ENCODE results near the gene CDC14B.

The CDC14B gene

DNA sequence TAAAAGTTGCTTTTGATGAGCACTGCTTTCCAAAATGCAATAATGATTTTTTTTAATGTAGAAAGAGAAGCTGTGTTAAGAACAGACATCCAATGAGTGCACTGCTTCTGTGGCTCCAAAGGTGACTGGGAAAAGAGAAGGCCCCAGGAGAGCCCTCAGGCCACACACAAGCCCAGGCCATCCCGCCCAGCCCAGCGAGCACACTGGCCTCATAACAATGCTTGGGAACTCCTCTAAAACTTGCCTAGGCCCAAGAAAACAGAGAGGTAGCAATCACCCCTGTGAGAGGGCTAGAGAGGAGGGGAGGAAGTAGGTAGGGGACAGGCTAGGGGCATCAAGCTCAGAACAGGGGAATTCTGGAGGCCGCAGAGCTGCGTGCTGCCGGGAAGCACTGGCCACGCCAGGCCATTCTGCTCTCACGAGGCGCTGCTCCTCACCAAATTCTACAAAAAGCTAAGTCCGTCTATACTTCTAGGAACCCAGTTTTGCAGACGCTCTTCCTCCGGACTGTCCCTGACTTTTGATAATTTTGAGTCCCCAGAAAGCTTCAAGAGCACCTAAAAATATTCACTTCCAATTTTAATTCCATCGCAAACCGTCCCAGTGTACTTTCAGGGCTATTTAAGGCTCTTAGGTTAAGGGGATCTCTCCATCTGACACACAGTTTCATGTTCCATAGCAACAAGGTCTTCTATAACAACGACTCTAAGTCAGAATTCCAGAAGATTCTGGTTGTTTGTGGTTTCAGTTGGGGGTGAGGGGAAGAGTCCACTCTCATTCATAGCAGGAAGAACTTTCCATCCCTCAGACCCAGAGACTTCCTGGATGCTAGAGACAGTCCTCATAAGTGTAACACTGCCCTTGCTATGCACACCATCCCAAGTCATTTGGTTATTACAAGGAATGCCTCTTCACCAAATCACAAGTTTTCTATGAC is 118.7 kb downstream of the CDC14B start:
- DNase-seq, result no peak

DNA sequence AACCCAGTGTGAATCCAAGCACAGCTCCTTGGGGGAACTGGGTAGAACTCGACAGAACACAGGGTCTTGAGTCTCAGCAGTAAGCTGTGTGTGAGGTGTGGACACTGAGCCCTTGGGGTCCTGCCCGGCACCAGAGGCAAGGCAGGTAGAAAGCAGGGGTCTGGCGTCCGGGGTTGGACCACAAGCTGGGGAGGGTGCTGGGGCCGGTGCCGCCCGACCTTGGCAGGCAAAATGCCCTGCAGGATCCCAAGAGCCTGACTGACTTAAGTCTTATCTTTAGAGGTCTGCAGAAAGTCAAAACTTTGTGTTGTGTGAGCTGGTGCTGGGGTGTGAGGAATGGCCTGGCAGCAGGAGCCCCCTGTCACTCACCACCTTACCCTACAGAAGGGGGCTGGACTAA is 120.4 kb downstream of the CDC14B start:
- no peak for DNase-seq

GRCh38 chr9:96498796-96499195 is 120.8 kb downstream of the CDC14B start:
- no peak for DNase-seq

GRCh38 chr9:96497117-96497399 is 122.6 kb downstream of the CDC14B start:
- DNase-seq, result no peak

DNA sequence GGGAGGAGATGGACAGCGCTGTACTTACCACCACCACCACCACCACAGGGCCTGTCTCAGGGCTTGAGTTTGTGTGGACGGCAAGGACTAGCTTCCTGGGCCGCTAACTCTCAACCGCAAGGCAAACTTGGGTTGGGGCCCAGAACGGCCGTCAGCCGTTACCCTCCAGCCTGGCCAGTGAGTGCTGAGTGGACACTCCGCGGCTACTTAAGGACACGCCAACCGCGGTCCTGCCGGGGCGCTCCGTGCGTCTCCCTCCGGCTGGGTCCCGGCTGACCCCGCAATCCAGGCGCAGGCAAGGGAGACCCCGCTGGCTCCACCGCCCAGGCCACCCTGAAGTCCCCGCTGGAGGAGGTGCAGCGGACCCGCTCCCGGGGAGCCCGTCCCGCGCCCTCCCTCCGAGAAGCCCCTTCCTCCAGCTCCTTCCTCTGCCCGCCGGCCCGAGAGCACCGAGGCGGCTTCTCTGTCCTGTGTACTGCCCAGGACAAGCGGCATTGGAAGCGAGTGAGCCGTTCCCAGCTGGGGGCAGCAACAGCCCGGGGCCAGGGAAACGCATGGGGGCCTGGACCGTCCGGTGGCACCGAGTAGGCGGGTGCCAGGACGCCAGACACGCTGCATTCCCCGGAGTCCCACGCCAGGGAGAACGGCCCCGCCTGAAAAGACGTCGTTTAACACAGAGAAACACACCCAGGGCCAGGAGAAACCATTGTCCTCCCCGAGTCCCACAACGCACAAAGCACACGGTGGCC is 123.1 kb downstream of the CDC14B start:
- no peak for DNase-seq

DNA sequence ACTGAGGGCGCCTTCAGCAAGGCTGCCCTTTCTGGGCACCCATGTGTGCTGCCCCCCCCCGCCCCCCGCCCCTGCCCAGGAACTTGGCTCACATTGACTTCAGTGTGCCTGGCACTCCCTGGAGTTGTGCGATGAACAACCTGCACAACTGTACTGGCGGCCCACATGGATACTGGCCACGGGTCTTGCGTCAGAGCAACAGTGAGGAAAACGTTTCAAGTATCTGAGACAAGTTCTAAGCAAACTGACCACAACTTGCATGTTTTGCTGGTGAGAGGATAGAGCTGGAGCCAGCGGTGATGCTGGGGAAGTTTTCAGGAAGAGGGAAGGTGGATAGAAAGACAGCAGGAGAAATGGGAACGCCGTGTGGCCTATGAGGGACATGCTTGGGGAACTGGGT is 124.3 kb downstream of the CDC14B start:
- no peak for DNase-seq

DNA sequence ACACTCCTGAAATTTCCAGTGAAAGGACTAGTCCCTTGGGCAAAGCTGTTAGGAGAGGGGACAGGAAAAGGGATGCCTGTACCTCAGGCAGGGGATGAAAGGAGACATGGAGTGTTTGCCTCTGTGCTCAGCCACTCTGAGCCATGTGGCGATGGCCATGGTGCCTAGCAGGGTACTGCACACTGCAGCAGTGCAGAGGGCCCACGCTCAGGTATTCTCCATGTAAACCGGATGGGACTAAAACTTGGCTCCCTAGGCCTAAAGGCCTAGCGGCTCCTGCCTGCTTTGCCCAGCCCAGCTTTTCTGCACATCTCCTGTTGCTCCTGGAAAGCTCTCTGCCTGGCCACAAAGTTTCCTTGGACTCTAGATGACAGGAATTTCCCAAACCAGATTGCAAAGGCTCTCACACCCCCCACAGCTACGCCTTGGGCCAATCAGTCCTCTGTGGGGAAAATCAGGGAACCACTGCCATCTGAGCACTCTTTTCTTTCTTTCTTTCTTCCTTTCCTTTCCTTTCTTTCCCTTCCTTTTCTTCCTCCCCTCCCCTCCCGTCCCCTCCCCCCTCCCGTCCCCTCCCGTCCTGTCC is 125.3 kb downstream of the CDC14B start:
- no peak for DNase-seq

GRCh38 chr9:96493757-96494156 is 125.9 kb downstream of the CDC14B start:
- DNase-seq, result no peak

- DNase-seq, result no peak
These were observed 126.6 kb downstream of the CDC14B start for GRCh38 chr9:96492993-96493531.

DNA sequence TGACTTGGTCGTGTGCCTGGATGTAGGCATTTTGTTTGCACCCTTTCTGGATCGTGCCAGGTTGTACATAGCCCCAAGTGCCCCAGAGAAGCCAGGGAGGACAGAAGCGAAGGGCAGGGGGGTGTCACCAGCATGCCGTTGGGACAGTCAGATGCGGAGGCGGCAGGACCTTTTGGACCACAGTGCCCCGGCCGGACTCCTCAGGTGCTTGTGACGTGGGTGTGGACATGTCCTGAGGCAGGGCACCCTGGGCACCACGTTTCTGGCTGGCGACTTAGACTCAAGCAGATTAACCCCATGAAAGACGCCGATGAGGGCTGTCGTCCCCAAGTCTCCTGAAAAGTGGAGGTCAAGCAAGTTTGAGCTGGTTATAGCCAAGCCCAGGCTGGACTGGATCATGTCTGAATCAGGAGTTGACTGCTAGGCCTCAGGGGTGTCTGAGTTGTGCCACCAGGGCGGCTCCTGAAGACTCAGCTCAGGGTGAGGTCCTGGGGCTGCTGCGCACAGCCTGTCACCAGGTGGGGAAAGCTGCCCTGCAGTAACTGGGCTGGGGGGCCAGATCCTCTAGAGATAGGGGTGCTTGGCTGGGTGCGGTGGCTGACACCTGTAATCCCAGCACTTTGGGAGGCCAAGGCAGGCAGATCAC is 127.6 kb downstream of the CDC14B start:
- no peak for DNase-seq

- DNase-seq, result no peak
These were observed 128.4 kb downstream of the CDC14B start for GRCh38 chr9:96491079-96491879.

DNA sequence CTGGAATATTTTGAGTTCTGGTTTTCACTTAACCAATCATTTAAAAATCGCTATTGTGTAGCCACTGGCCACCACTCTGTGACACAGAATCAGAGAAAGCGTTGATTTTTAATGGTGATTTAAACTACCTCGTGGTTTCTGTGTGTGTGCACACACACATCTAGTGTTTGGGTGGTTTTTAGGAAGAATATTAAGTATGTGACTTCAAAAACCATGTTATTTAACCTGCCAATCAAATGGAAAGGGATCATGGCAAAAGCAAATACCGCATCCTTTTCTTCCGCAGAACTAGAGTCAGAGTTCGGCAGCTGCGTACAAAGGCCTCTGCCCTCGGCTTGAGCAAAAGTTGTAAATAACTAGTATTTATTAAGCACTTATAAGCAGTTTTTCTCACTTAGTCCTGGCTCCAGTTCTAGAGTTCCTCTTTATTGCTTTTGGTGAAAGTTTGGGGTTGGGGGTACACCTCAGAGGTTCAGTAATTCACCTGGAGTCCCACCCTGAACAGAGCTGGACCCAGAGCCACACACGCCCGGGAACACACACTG is 129.0 kb downstream of the CDC14B start:
- no peak for DNase-seq

DNA sequence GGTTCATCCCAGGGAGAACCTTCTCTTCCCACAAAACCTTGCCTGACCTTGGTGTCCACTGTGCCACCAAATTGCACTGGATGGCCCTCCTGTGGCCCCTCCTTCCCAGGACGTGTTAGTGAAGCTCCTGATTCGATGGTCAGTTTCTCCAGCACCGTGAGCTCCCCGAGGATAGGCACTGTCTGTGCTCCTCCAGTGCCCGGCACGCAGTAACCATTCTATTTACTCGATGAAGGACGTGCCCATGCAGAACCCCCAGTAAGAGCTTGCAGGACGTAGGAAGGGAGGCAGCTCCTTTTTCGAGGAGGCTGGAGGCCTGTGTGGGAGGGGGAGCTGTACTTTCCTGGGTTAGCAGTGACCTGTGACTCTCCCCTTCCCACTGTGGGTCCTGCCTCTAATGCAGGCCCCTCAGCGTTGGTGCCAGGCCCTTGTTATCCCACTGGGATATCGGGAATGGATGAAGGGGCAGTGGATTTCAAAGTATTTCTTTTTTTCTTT is 130.1 kb downstream of the CDC14B start:
- DNase-seq, result no peak

DNA sequence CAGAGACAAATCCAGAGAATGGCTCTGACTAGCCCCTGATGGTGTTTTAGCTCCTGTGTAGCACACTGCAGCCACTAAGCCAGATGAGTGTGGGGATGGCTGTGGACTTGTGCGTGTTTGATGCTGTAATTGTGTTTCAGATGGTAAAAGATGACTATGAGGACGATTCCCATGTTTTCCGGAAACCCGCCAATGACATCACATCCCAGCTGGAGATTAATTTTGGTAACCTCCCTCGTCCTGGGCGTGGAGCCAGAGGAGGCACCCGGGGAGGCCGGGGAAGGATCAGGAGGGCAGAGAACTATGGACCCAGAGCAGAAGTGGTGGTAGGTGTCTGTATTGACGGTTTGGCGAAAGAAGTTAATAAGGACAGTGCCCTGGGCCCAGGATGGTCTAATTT is 131.7 kb downstream of the CDC14B start:
- no peak for DNase-seq

DNA sequence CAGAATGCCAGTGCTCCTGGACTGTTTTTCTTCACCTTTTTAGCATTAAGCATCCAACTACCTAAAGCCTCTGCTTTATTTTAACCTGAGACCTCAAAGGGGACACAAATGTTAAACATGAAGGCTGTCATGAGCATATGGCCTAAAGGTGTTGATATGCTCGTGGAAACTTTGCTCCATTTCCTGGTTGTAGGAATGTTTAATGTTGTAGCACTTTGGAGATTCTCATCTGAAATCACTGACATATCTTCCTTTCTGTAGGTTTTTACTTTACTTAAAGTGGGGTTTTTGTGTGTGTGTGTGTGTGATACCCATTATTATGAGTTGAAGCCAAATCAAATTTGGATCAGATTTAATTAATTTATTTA is 132.6 kb downstream of the CDC14B start:
- DNase-seq, result no peak

- no peak for DNase-seq
These were observed 133.1 kb downstream of the CDC14B start for GRCh38 chr9:96486386-96487028.

DNA sequence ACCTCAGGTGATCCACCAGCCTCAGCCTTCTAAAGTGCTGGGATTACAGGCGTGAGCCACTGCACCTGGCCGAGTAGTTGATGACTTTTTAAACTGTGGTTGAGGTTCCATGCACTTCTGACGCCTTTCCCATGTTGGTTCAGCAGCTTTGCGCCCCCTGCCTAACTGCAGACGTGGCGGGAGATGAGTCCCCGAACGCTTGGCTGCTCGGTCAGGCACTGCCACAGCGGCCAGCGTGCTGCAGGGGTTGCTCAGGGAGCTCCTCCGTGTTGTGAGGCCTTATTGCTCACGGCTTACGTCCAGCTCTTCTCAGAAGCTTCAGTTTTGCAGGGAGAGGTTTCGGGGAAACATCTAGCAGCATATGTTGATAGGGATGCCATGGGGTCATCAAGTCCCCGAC is 134.4 kb downstream of the CDC14B start:
- no peak for DNase-seq

- DNase-seq, result no peak
These were observed 135.1 kb downstream of the CDC14B start for GRCh38 chr9:96484521-96484931.

GRCh38 chr9:96483733-96484390 is 135.8 kb downstream of the CDC14B start:
- no peak for DNase-seq

DNA sequence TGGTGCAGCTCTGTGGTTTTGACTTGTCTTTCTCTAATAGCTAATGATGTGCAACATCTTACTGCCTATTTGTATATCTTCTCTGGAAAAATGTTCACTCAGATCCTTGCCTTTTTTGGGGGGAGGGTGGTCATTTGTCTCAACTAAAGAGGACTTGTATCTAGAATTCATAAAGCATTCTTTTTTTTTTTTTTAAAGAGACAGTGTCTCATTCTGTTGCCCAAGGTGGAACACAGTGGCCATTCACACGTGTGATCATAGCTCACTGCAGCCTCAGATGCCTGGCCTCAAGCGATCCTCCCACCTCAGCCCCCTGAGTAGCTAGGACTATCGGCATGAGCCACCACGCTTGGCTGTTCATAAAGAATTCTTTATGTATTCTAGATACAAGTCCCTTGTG is 136.4 kb downstream of the CDC14B start:
- DNase-seq, result no peak

DNA sequence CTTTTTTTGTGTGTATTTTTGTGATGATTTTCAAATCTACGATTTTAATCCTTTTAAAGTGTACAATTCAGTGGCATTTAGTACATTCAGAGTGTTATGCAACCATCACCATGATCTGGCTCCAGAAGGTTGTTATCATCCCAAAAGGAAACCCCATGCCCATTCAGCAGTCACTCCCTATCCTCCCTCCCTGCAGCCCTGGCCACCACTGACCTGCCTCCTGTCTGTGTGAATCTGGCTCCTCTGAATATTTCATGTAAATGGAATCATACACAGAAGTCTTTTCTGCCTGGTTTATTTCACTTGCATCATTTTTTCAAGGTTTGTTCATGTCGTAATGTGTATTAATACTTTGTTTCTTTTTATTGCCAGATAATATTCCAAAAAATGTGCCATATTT is 137.2 kb downstream of the CDC14B start:
- DNase-seq, result no peak

All from DMS 273 treated with DMSO at 0.1 percent for 48 hours (cell line).